HG03039 (cell line): ENCODE results near the gene RNU6-8.

ENCODE experiments used
- ATAC-seq: cut with Tn5 transposase; IDR thresholded peaks from one replicate; pipeline ENCODE4 v1.9.1; 2021; ENCODE audit warnings: mild to moderate bottlenecking, moderate library complexity; ENCODE audit not compliant: unreplicated experiment

Gene RNU6-8

DNA sequence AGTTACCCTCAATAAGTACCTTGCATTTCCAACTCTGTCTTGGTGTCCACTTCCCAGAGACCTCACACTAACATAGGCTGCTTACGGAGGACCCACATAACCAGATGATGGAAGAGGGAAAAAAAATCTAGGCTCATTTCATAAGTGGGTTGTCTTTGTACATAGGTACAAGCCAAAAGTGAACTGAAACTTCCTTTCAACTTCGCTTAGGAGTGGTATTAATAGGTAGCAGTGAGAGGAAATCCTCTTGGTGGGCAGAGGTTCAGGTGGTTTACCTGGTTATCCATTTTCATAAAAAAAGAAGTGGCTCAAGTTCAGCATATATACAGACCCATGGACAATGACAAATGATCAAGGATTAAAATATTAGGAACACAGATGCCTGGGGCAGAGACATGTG lies 37.0 kb downstream of the RNU6-8 start:
- no peak for ATAC-seq
